Upper lobe of left lung (tissue), 6 donors: ENCODE measurements around the gene MTIF3. TPM values are rescaled to one million over a fixed set of nuclear protein-coding genes. Genes with fewer than 3 reads are reported as not detected.
A peak's percentile ranks its signal among the peaks of the same experiment; 100 is the strongest.

Source experiments
- ATAC-seq, 2 donors: fragments of 200-7000 bp; cut with Tn5 transposase; one replicate each; pipeline ENCODE4 v1.9.1; 2022; ENCODE audit warnings: mild to moderate bottlenecking in 2 of 2, moderate library complexity in 2 of 2; ENCODE audit not compliant: low FRiP score in 2 of 2
- DNase-seq, 2 donors: peaks; one replicate each; pipeline ENCODE4 v3.0.0-alpha.2; 2019 to 2020
- H3K27ac ChIP-seq, 4 donors: fragments of 200-600 bp; sonication (generic); one replicate each; pipeline ENCODE4 v1.5.1; 2016 to 2019
- H3K27me3 ChIP-seq, 4 donors: fragments of 200-600 bp; sonication (generic); one replicate each; pipeline ENCODE4 v1.5.1; 2017 to 2019
- H3K36me3 ChIP-seq, 4 donors: fragments of 200-600 bp; sonication (generic); one replicate each; pipeline ENCODE4 v1.5.1; 2016 to 2019
- H3K4me1 ChIP-seq, 4 donors: fragments of 200-600 bp; sonication (generic); one replicate each; pipeline ENCODE4 v1.5.1; 2018 to 2019
- H3K4me3 ChIP-seq, 4 donors: fragments of 200-600 bp; sonication (generic); one replicate each; pipeline ENCODE4 v1.5.1; 2017 to 2019; ENCODE audit warnings: mild to moderate bottlenecking in 2 of 4, moderate library complexity in 1 of 4
- H3K9me3 ChIP-seq, 4 donors: fragments of 200-600 bp; sonication (generic); one replicate each; pipeline ENCODE4 v1.5.1; 2018 to 2019
- EP300 ChIP-seq, 4 donors: sonication (generic); formaldehyde crosslinking; IDR thresholded peaks; one replicate each; pipeline ENCODE4 v1.5.1; 2017; ENCODE audit warnings: antibody characterized with exemption in 4 of 4, control low read depth in 2 of 4
- POLR2A ChIP-seq, 4 donors: fragments of 450-650 bp; IDR thresholded peaks; one replicate each; pipeline ENCODE4 v1.5.1; 2016 to 2017; ENCODE audit warnings: antibody characterized with exemption in 4 of 4, mild to moderate bottlenecking in 2 of 4
- POLR2AphosphoS5 ChIP-seq, 2 donors: sonication (generic); formaldehyde crosslinking; IDR thresholded peaks; one replicate each; pipeline ENCODE4 v1.5.1; 2017; ENCODE audit warnings: antibody characterized with exemption in 2 of 2
- WGBS, 2 donors: methylation state at CpG; one replicate each; pipeline ENCODE4 v1.1.5; 2017 to 2018; 5-methylcytosine and 5-hydroxymethylcytosine counted together
- total RNA-seq, 6 donors: library from RNA; depleted of rRNA in 4 of 6; stranded (reverse); fragments of >200 nt in 4 of 6; gene quantifications; one replicate each; pipeline versions ENCODE4 v1.1.0 to v1.2.1, GENCODE V29; 2016 to 2021
- TF ChIP-seq, protein P1 (sequence below), 6 experiments: fragments of 450-650 bp in 4 of 6; fragments of 200-600 bp in 2 of 6; sonication (generic) in 2 of 6; IDR thresholded peaks; one replicate each; pipeline ENCODE4 v1.5.1; 2016 to 2019; ENCODE audit warnings: antibody characterized with exemption in 6 of 6
- donor health status: DM: no; HTN: no; CAD: no; lungs with moderate emphysema.
- donor health status: DM: no; HTN: yes; CAD: no; lungs with severe emphysema.

Gene MTIF3
- 100 to 1,000 TPM in 1 of 6 donors, 10 to 100 TPM in 5; 31.2 to 104 (median 38.8) TPM for total RNA-seq

GRCh38 chr13:27449936-27450828 is at the start of gene MTIF3:
Gene MTIF3 (minus strand): TSS chr13:27450564. CDS start chr13:27440448, 10,116 bp downstream.
- peak; percentile 97 for DNase-seq
- no peaks in the 10 kb centered on the region for H3K36me3 ChIP-seq
- TF ChIP-seq, protein P1, sequence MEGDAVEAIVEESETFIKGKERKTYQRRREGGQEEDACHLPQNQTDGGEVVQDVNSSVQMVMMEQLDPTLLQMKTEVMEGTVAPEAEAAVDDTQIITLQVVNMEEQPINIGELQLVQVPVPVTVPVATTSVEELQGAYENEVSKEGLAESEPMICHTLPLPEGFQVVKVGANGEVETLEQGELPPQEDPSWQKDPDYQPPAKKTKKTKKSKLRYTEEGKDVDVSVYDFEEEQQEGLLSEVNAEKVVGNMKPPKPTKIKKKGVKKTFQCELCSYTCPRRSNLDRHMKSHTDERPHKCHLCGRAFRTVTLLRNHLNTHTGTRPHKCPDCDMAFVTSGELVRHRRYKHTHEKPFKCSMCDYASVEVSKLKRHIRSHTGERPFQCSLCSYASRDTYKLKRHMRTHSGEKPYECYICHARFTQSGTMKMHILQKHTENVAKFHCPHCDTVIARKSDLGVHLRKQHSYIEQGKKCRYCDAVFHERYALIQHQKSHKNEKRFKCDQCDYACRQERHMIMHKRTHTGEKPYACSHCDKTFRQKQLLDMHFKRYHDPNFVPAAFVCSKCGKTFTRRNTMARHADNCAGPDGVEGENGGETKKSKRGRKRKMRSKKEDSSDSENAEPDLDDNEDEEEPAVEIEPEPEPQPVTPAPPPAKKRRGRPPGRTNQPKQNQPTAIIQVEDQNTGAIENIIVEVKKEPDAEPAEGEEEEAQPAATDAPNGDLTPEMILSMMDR (IDR thresholded peaks at IDR 0.05) = peak in 4 of 6 experiments; percentile 4 to 23 (median 15)
- TF ChIP-seq POLR2A (IDR thresholded peaks at IDR 0.05) = peak in 3 of 4 donors; percentile 78 to 86 (median 82)
- TF ChIP-seq EP300 (IDR thresholded peaks at IDR 0.05) = peak in 1 of 4 donors; percentile 65
- peak; percentile 75 to 86 for TF ChIP-seq POLR2AphosphoS5 (IDR thresholded peaks at IDR 0.05)
- H3K4me1 ChIP-seq = peaks cover 20 to 38% (median 26%) of the 10 kb centered on the region in 4 donors
- peak within 1 kb of the TSS; percentile 98 to 100 (median 98) for H3K27ac ChIP-seq
- no peaks in the 10 kb centered on the region for H3K9me3 ChIP-seq
- ATAC-seq = peak; percentile 96 to 98
- 1 to 2% methylated on average over 21 to 77 of the region's 81 CpGs for WGBS, 2 donors
- no peaks in the 10 kb centered on the region for H3K27me3 ChIP-seq
- peak within 1 kb of the TSS; percentile 76 to 94 (median 80) for H3K4me3 ChIP-seq

- Histone ChIP-seq H3K27ac (no peak overlapping the region), H3K27me3 (no peaks in the 10 kb centered on the region), H3K9me3 (no peaks in the 10 kb centered on the region), H3K4me1 (no peaks in the 10 kb centered on the region), H3K36me3 (no peaks in the 10 kb centered on the region), H3K4me3 (no peak overlapping the region)
- peak in 1 of 2 donors; percentile 7 for ATAC-seq
- 87 to 93% methylated on average over 11 of the region's 11 CpGs for WGBS, 2 donors
- DNase-seq = no peak
- TF ChIP-seq, protein P1 (IDR thresholded peaks at IDR 0.05) = no peak
- TF ChIP-seq POLR2A (IDR thresholded peaks at IDR 0.05) (no peak), EP300 (IDR thresholded peaks at IDR 0.05) (no peak), POLR2AphosphoS5 (IDR thresholded peaks at IDR 0.05) (no peak)
Observed at GRCh38 chr13:27497563-27498230, 47.3 kb upstream of the MTIF3 start.

GRCh38 chr13:27496536-27497273 is 46.3 kb upstream of the MTIF3 start:
- Histone ChIP-seq H3K27ac (no peak overlapping the region), H3K27me3 (no peaks in the 10 kb centered on the region), H3K36me3 (no peaks in the 10 kb centered on the region), H3K9me3 (no peaks in the 10 kb centered on the region), H3K4me3 (no peak overlapping the region), H3K4me1 (no peaks in the 10 kb centered on the region)
- DNase-seq = no peak
- ATAC-seq = no peak
- TF ChIP-seq EP300 (IDR thresholded peaks at IDR 0.05) (no peak), POLR2A (IDR thresholded peaks at IDR 0.05) (no peak), POLR2AphosphoS5 (IDR thresholded peaks at IDR 0.05) (no peak)
- TF ChIP-seq, protein P1 (IDR thresholded peaks at IDR 0.05) = no peak
- 77 to 83% methylated on average over 10 of the region's 10 CpGs for WGBS, 2 donors

DNA sequence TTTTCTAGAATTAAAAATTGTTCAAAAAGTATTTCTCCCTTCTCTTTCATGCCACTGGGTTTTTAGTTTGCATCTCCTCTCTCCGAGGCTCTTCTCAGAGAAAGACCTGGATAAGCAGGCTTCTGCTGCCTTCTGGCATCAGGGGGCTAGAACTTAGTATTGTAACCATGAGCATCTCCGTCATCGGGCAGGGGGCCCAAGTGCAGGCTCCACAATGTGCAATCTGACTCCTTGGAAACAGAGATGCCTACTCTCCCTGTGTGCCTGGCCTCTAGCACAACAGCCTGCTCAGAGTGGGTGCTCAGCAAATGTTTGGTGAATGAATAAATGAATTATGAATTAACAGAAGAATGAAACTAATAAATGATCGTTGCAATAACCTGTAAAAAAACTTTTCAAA is 45.6 kb upstream of the MTIF3 start:
- Histone ChIP-seq H3K4me3 (no peak overlapping the region), H3K4me1 (no peaks in the 10 kb centered on the region), H3K27ac (no peak overlapping the region), H3K27me3 (no peaks in the 10 kb centered on the region), H3K9me3 (no peaks in the 10 kb centered on the region), H3K36me3 (no peaks in the 10 kb centered on the region)
- WGBS, 2 donors = 73 to 79% methylated on average over 4 of the region's 4 CpGs
- DNase-seq = no peak
- TF ChIP-seq EP300 (IDR thresholded peaks at IDR 0.05) (no peak), POLR2AphosphoS5 (IDR thresholded peaks at IDR 0.05) (no peak), POLR2A (IDR thresholded peaks at IDR 0.05) (no peak)
- TF ChIP-seq, protein P1 (IDR thresholded peaks at IDR 0.05) = no peak
- ATAC-seq = no peak
